ENCODE data around the gene PYCR2. TPM values are rescaled to one million over a fixed set of nuclear protein-coding genes. Genes with fewer than 3 reads are reported as not detected.

The PYCR2 gene
- total RNA-seq, 4 donors from 2014 or later = 23.0 to 35.1 (median 28.0) TPM

DNA sequence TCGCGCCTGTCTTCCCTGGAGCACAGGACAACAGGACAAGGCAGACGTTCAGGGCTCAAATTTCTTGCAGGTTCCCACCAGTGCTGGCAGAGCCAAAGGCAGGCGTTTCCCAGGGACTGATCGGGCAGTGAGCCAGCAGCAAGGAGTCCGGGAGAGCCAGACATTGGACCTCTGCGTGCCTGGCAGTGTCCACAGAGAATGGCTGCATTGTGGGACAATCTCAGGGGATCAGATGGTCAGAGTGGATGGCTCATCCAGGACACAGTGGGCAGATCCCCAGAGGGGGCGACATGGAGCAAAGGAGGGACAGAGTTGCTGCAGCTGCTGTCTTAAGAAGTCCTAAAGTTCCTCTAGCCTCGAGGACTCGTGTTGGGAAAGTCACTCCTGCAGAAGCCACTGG is 46.5 kb downstream of the PYCR2 start:
- no peak for DNase-seq
- WGBS, 2 donors = 20 to 38% methylated on average over 3 to 8 of the region's 10 CpGs
- Histone ChIP-seq H3K4me3 (no peak overlapping the region), H3K27ac (peak overlapping the region in 3 of 4 donors; percentile 57 to 93 (median 71)), H3K9me3 (no peaks in the 10 kb centered on the region), H3K36me3 (peaks cover 0 to 57% (median 5%) of the 10 kb centered on the region in 3 donors), H3K27me3 (no peaks in the 10 kb centered on the region), H3K4me1 (peaks cover 39 to 90% (median 45%) of the 10 kb centered on the region in 3 donors)
- TF ChIP-seq, protein P1, sequence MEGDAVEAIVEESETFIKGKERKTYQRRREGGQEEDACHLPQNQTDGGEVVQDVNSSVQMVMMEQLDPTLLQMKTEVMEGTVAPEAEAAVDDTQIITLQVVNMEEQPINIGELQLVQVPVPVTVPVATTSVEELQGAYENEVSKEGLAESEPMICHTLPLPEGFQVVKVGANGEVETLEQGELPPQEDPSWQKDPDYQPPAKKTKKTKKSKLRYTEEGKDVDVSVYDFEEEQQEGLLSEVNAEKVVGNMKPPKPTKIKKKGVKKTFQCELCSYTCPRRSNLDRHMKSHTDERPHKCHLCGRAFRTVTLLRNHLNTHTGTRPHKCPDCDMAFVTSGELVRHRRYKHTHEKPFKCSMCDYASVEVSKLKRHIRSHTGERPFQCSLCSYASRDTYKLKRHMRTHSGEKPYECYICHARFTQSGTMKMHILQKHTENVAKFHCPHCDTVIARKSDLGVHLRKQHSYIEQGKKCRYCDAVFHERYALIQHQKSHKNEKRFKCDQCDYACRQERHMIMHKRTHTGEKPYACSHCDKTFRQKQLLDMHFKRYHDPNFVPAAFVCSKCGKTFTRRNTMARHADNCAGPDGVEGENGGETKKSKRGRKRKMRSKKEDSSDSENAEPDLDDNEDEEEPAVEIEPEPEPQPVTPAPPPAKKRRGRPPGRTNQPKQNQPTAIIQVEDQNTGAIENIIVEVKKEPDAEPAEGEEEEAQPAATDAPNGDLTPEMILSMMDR (IDR thresholded peaks at IDR 0.05) = peak in 4 of 6 experiments; percentile 10 to 33 (median 18)
- no peak for TF ChIP-seq POLR2A (IDR thresholded peaks at IDR 0.05)
- intact Hi-C loops (cut with DNase I) = no loop called here

DNA sequence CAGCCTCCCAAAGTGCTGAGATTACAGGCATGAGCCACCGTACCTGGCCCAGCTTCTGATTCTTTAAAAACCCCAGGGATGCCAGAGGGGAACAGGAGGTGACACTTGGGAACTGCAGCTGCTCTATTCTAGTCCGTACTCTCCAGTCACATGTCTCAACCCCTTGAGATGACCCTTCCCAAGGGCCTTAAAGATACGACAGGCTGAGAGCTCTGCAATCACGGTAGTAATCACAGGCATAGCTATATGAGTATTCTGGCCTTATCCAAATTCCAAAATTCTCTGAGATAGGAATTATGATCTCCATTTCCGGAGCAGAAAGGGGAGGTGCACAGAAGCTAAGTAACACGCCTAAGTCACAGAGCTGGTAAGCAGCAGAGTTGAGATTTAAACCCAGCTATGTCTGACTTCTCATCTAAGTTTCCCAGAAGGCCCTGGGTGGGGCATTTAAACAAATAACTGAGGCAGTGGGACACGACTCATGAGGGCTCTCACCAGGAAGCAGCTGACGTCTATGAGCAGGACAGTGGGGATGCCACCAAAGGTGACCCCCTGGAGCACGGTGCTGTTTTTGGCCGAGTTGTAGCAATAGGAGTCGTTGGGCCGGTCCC is 47.0 kb downstream of the PYCR2 start:
- no peak for TF ChIP-seq POLR2A (IDR thresholded peaks at IDR 0.05)
- TF ChIP-seq, protein P1 (IDR thresholded peaks at IDR 0.05) = no peak
- intact Hi-C loops (cut with DNase I) = no loop called here
- no peaks in the 10 kb centered on the region for H3K27me3 ChIP-seq
- H3K36me3 ChIP-seq = peaks cover 0 to 58% (median 5%) of the 10 kb centered on the region in 3 donors
- H3K9me3 ChIP-seq = no peaks in the 10 kb centered on the region
- H3K4me1 ChIP-seq = peaks cover 39 to 90% (median 45%) of the 10 kb centered on the region in 3 donors
- H3K27ac ChIP-seq = peak overlapping the region in 3 of 4 donors; percentile 57 to 93 (median 71)
- WGBS, 2 donors = 84 to 91% methylated on average over 7 to 8 of the region's 12 CpGs
- no peak for DNase-seq
- H3K4me3 ChIP-seq = no peak overlapping the region

DNA sequence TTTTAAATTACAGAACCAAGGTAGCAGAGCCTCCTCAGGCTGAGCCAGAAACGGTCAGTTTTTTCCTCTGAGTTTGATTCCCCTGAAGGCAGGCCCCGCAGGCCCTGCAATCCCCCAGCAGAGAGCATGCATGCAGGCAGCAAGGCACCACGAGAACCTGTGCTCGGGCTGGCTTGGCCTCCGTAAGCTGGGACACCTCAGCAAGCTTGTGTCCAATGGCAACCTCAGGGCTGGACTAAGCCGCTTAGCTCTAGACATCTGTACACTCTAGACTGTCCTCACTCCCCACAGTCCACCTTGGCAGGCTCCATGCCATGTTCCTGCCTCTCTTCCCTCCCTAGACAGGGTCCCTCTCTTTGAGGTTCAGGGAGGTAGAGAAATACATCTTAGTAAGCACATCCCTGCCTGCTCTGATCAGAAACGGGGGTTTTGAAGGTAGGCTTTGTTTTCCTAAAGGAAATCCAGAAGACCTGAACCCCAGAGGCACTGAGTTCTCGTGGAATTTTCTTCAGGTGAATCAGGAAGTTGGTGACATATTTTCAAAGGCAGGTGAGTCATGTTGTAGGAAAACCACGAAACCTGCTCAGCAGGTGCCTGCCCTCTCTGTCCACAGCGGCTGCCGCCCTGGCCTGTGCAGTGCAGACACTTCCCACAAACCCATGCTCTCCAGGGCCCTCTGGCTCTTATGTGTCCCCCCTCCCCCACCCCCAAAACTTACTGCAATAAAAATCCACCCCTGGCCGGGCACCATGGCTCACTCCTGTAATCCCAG is 48.8 kb downstream of the PYCR2 start:
- intact Hi-C loops (cut with DNase I) = no loop called here
- WGBS, 2 donors = 74 to 89% methylated on average over 7 to 8 of the region's 12 CpGs
- H3K4me1 ChIP-seq = peaks cover 31 to 79% (median 33%) of the 10 kb centered on the region in 3 donors
- H3K4me3 ChIP-seq = no peak overlapping the region
- TF ChIP-seq, protein P1 (IDR thresholded peaks at IDR 0.05) = no peak
- TF ChIP-seq POLR2A (IDR thresholded peaks at IDR 0.05) = no peak
- no peaks in the 10 kb centered on the region for H3K27me3 ChIP-seq
- no peak for DNase-seq
- H3K27ac ChIP-seq = peak overlapping the region; percentile 53 to 81 (median 66)
- H3K36me3 ChIP-seq = peaks cover 0 to 75% (median 8%) of the 10 kb centered on the region in 3 donors
- no peaks in the 10 kb centered on the region for H3K9me3 ChIP-seq

DNA sequence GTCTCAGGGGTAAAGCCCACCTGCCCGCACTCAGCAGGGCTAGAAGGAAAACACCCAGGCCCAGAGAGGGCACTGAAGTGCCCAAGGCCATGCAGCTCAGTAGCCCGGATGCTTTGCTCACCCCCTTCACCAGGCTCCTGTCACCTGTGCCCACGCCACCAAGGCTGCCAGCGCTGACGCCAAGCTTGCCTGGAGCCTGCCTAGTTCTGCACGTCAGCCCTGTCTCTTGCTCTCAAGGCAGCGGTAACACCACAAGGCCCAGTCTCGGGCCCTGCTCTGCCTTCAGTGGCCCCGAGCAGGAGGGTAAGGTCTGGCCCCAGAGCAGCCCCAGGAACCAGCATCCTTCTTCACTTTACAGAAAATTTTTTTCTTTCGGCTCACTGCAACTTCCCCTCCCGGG is 49.6 kb downstream of the PYCR2 start:
- Histone ChIP-seq H3K4me3 (no peak overlapping the region), H3K27ac (peak overlapping the region in 2 of 4 donors; percentile 61 to 81), H3K4me1 (peaks cover 23 to 71% (median 25%) of the 10 kb centered on the region in 3 donors), H3K9me3 (no peaks in the 10 kb centered on the region), H3K36me3 (peaks cover 0 to 80% (median 8%) of the 10 kb centered on the region in 3 donors), H3K27me3 (no peaks in the 10 kb centered on the region)
- intact Hi-C loops (cut with DNase I) = no loop called here
- TF ChIP-seq, protein P1 (IDR thresholded peaks at IDR 0.05) = no peak
- TF ChIP-seq POLR2A (IDR thresholded peaks at IDR 0.05) = no peak
- no peak for DNase-seq
- 92 to 93% methylated on average over 9 to 10 of the region's 11 CpGs for whole genome bisulfite sequencing, 2 donors
